ENCODE measurements around the gene PTPRM. TPM values are rescaled to one million over a fixed set of nuclear protein-coding genes. Genes with fewer than 3 reads are reported as not detected.

The PTPRM gene
- polyA plus RNA-seq, 1 of the 3 experiments (the other 2 are of a cell fraction) = 16.0 TPM

DNA sequence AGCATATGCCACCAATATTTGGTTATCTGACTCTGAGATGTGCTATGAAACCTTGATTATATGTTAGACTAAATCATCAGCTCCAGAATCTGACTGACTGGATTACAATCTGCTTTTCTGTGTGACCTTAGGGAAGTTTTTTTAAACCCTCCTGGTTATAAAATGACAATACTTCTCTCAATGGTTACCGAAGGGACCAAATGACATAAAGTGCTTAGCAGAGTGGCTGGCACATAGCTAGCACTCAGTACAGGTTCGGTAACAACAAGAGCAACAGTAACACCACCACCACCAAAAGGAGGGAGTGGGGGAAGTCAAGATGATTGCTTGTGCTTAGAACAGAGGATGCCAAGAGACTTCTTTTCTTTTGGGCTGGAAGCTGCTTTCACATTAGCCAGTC, 306.2 kb downstream of the PTPRM start:
- H3K9ac ChIP-seq = no peak overlapping the region
- POLR2A ChIA-PET = no interaction called here
- H3K4me3 ChIP-seq (ENCODE audit: low read depth in 2 of 2, low read length in 1 of 2) = no peak overlapping the region
- H3K4me1 ChIP-seq (ENCODE audit: control insufficient read depth in 1 of 2, insufficient read depth in 2 of 2, low read depth in 1 of 2, low read length in 1 of 2) = peaks cover 0 to 17% of the 10 kb centered on the region in 2 experiments; a peak in 2 of 4 replicates
- H3K27me3 ChIP-seq (ENCODE audit: insufficient read depth) = no peaks in the 10 kb centered on the region
- 19% methylated on average over 2 of the region's 2 CpGs for WGBS (ENCODE audit: low lambda C conversion rate)
- DNase-seq = no peak
- H4K20me1 ChIP-seq (ENCODE audit: insufficient read depth) = no peaks in the 10 kb centered on the region
- no peaks in the 10 kb centered on the region for H3K36me3 ChIP-seq (replicated peaks in 1 of 2; ENCODE audit: control insufficient read depth in 1 of 2, insufficient read depth in 2 of 2, low read length in 1 of 2)
- H3K4me2 ChIP-seq = no peak overlapping the region
- TF ChIP-seq REST (IDR thresholded peaks at IDR 0.05; ENCODE audit: low read depth, low read length) (no peak), FOXM1 (IDR thresholded peaks at IDR 0.05; ENCODE audit: low read depth) (no peak), FOSL2 (IDR thresholded peaks at IDR 0.05; ENCODE audit: borderline replicate concordance, low read depth) (no peak), EP300 (IDR thresholded peaks at IDR 0.05; ENCODE audit: borderline replicate concordance in 1 of 2, low read depth in 1 of 2, low read length in 1 of 2) (no peak), NRF1 (IDR thresholded peaks at IDR 0.05; ENCODE audit: low read depth, low read length) (no peak), NFIC (IDR thresholded peaks at IDR 0.05; ENCODE audit: borderline replicate concordance) (no peak), TAF1 (IDR thresholded peaks at IDR 0.05; ENCODE audit: borderline replicate concordance, low read depth, low read length) (no peak), EZH2phosphoT487 (IDR thresholded peaks at IDR 0.05; ENCODE audit: borderline replicate concordance, low read depth) (no peak), CHD2 (IDR thresholded peaks at IDR 0.05; ENCODE audit: low read length, partially characterized antibody) (no peak), SMC3 (IDR thresholded peaks at IDR 0.05; ENCODE audit: low read depth, low read length) (no peak), ZBTB33 (IDR thresholded peaks at IDR 0.05; ENCODE audit: borderline replicate concordance, low read depth) (no peak), MEF2A (IDR thresholded peaks at IDR 0.05; ENCODE audit: borderline replicate concordance, low read depth) (no peak)
- TF ChIP-seq, protein P1, sequence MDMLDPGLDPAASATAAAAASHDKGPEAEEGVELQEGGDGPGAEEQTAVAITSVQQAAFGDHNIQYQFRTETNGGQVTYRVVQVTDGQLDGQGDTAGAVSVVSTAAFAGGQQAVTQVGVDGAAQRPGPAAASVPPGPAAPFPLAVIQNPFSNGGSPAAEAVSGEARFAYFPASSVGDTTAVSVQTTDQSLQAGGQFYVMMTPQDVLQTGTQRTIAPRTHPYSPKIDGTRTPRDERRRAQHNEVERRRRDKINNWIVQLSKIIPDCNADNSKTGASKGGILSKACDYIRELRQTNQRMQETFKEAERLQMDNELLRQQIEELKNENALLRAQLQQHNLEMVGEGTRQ (IDR thresholded peaks at IDR 0.05; ENCODE audit: borderline replicate concordance, low read depth, low read length) = no peak
- TF ChIP-seq, protein P2, sequence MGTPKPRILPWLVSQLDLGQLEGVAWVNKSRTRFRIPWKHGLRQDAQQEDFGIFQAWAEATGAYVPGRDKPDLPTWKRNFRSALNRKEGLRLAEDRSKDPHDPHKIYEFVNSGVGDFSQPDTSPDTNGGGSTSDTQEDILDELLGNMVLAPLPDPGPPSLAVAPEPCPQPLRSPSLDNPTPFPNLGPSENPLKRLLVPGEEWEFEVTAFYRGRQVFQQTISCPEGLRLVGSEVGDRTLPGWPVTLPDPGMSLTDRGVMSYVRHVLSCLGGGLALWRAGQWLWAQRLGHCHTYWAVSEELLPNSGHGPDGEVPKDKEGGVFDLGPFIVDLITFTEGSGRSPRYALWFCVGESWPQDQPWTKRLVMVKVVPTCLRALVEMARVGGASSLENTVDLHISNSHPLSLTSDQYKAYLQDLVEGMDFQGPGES (IDR thresholded peaks at IDR 0.05; ENCODE audit: low read depth, low read length) = no peak
- TF ChIP-seq, protein P3, sequence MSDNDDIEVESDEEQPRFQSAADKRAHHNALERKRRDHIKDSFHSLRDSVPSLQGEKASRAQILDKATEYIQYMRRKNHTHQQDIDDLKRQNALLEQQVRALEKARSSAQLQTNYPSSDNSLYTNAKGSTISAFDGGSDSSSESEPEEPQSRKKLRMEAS (IDR thresholded peaks at IDR 0.05; ENCODE audit: low read depth) = no peak
- TF ChIP-seq, protein P4, sequence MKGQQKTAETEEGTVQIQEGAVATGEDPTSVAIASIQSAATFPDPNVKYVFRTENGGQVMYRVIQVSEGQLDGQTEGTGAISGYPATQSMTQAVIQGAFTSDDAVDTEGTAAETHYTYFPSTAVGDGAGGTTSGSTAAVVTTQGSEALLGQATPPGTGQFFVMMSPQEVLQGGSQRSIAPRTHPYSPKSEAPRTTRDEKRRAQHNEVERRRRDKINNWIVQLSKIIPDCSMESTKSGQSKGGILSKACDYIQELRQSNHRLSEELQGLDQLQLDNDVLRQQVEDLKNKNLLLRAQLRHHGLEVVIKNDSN (IDR thresholded peaks at IDR 0.05; ENCODE audit: borderline replicate concordance, low read depth) = no peak
- H3F3A ChIP-seq (replicated peaks; ENCODE audit: insufficient read depth) = no peaks in the 10 kb centered on the region
- no peaks in the 10 kb centered on the region for H3K9me2 ChIP-seq
- H3K27ac ChIP-seq (ENCODE audit: low read depth in 2 of 2, low read length in 1 of 2) = peak overlapping the region in 1 of 2 experiments; percentile 74; a peak in 2 of 4 replicates
- no peak overlapping the region for H2AFZ ChIP-seq (ENCODE audit: low read depth)
- no peaks in the 10 kb centered on the region for H3K79me2 ChIP-seq (ENCODE audit: insufficient read depth)
- CTCF ChIA-PET = interaction anchor here (0.6 to 2.1 kb wide), 7 partner anchors 9 to 607 kb away, joined by 3 to 8 read pairs (median 3); no protein-coding TSS in a partner anchor
- no peaks in the 10 kb centered on the region for H3K9me3 ChIP-seq
